AG04450 (cell line): ENCODE measurements around the gene OR51A7. TPM values are rescaled to one million over a fixed set of nuclear protein-coding genes. Genes with fewer than 3 reads are reported as not detected.
"Not testable (repeated sequence)": the region's sequence is repeated elsewhere in the genome, so short reads cannot be mapped to it uniquely, and the experiment has no call there.

Source experiments
- CTCF ChIA-PET: fragments of 300-600, 350-600 bp; formaldehyde crosslinking; extraction: SDS; loops from one replicate; lab custom pipeline; 2022; ENCODE audit warnings: antibody characterized with exemption, inconsistent platforms; lab: Charles Lee
- POLR2A ChIA-PET: fragments of 350-600 bp; formaldehyde crosslinking; extraction: SDS; loops from one replicate; lab custom pipeline; 2021; ENCODE audit warnings: antibody characterized with exemption, inconsistent platforms; lab: Yijun Ruan, JAX
- DNase-seq: peaks from one replicate; pipeline ENCODE4 v3.0.0-alpha.2; 2011; ENCODE audit warnings: low read depth, low spot score
- H3K27ac ChIP-seq: one replicate; pipeline ENCODE4 v1.5.1; 2012; ENCODE audit warnings: low read depth, low read length, control low read depth
- H3K27me3 ChIP-seq: one replicate; pipeline ENCODE4 v1.6.0; 2012; ENCODE audit warnings: low read length; ENCODE audit not compliant: control insufficient read depth, insufficient read depth
- H3K4me3 ChIP-seq: 2 replicates; pipeline ENCODE4 v1.5.1; 2011; ENCODE audit warnings: mild to moderate bottlenecking, low read depth, low read length, control low read depth
- H3K9me3 ChIP-seq: 2 replicates; pipeline ENCODE4 v1.5.1; 2012; ENCODE audit warnings: low read length; ENCODE audit not compliant: control insufficient read depth, insufficient read depth
- polyA plus RNA-seq: library from polyadenylated mRNA; depleted of rRNA; stranded (reverse); fragments of >200 nt; gene quantifications from 2 replicates; pipeline ENCODE4 v1.2.3, GENCODE V29; 2011; rRNA removed
- TF ChIP-seq, protein P1 (sequence below): IDR thresholded peaks from 2 replicates; pipeline ENCODE4 v1.5.1; 2011; ENCODE audit warnings: low read depth, low read length, control low read depth, inconsistent platforms

OR51A7 gene
- polyA plus RNA-seq, 1 experiment: not detected

DNA sequence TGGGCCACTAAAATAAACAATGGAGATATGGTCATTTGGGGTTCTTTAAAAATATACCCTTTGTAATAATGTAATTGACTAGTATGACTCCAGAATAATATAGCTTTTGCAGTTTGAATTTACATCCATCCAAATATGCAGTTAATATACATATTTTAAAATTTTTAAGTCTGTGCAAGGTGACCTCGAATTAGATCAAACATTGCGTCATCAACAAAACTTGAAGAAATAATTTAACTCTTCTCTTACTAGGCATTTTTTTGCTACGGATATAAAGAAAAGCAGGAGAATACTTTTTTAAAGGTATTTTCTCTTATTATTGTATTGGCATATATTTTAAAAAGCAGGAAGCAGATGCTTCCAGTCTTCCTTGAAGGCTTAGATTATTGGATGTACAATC is 33.2 kb downstream of the OR51A7 start:
- H3K27ac ChIP-seq: no peak overlapping the region
- no peak for DNase-seq
- no peaks in the 10 kb centered on the region for H3K27me3 ChIP-seq
- TF ChIP-seq, protein P1, sequence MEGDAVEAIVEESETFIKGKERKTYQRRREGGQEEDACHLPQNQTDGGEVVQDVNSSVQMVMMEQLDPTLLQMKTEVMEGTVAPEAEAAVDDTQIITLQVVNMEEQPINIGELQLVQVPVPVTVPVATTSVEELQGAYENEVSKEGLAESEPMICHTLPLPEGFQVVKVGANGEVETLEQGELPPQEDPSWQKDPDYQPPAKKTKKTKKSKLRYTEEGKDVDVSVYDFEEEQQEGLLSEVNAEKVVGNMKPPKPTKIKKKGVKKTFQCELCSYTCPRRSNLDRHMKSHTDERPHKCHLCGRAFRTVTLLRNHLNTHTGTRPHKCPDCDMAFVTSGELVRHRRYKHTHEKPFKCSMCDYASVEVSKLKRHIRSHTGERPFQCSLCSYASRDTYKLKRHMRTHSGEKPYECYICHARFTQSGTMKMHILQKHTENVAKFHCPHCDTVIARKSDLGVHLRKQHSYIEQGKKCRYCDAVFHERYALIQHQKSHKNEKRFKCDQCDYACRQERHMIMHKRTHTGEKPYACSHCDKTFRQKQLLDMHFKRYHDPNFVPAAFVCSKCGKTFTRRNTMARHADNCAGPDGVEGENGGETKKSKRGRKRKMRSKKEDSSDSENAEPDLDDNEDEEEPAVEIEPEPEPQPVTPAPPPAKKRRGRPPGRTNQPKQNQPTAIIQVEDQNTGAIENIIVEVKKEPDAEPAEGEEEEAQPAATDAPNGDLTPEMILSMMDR: no peak
- H3K9me3 ChIP-seq: no peaks in the 10 kb centered on the region
- CTCF ChIA-PET: no interaction called here
- POLR2A ChIA-PET: no interaction called here
- no peak overlapping the region for H3K4me3 ChIP-seq

DNA sequence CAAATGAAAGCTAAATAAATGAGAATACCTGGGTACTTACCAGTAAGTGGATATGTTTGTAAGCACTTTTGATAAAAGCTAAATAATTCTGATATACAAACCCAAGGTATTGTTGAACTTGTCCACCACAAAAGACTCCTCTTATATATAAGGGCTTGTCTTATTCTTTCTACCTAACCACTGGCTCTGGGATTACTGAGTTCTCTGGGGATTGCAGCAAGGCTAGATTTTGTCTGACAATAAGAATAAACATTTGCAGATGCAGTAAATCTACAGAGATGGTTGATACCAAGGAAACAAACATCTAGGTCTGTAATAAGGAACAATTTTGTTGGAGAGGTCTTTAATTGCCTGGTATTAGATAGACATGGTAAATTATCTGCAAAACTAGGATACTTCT is 43.9 kb downstream of the OR51A7 start, which contains the start of gene OR51A4:
Gene OR51A4 (minus strand): TSS at position 101 of the 400 bp plus-strand sequence. CDS start 505 bp downstream, outside the sequence.
- no peaks in the 10 kb centered on the region for H3K27me3 ChIP-seq
- no peak within 1 kb of the TSS for H3K4me3 ChIP-seq
- H3K9me3 ChIP-seq: no peaks in the 10 kb centered on the region
- ChIA-PET POLR2A (no interaction called here), CTCF (interaction anchor here (1.2 kb wide), 1 partner anchor 176 kb away, joined by 3 read pairs; no protein-coding TSS in a partner anchor)
- no peak within 1 kb of the TSS for H3K27ac ChIP-seq
- TF ChIP-seq, protein P1: no peak
- DNase-seq: no peak

DNA sequence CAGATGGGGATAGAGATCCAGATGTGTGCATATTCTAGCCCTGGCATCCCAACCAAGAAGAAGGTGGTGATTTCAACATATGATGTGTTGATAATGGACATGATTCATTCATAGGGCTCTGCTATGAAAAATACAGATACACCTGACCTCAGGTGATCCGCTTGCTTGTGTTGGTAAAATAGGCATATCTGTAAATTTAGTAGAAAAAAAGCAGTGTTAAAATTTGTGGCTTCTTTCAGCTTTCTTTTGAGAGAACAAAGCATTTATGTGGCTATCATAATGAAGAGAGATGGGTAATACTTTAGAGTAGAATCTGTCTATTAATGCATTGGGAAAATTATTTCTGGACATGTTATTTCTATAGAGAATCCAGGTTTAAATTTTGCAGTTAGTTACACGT is 52.0 kb downstream of the OR51A7 start, which contains the start of gene OR51A2:
Gene OR51A2 (minus strand): TSS at position 101 of the 400 bp plus-strand sequence. CDS start 0 bp downstream, at position 101.
- POLR2A ChIA-PET, H3K27ac ChIP-seq, H3K27me3 ChIP-seq, DNase-seq, CTCF ChIA-PET, H3K4me3 ChIP-seq, H3K9me3 ChIP-seq: not testable (repeated sequence)

DNA sequence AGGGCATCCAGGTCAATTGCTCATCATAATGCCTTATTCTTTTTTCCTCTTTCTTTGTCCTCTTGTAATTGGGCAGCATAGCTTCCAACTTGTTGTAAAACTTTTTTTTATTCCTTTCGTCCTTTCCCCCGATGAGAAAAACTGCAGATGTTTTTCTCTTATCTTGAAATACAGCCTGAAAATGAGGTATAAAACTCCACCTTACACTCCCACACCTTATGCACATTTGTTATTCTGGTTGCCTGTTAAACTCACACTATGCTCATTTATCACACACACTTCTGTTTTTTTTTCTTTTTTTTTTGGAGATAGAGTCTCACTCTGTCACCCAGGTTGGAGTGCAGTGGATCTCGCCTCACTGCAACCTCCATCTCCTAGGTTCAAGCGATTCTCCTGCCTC is 53.8 kb downstream of the OR51A7 start:
- DNase-seq: no peak
- ChIA-PET CTCF (no interaction called here), POLR2A (no interaction called here)
- H3K4me3 ChIP-seq: no peak overlapping the region
- TF ChIP-seq, protein P1: no peak
- no peaks in the 10 kb centered on the region for H3K27me3 ChIP-seq
- no peaks in the 10 kb centered on the region for H3K9me3 ChIP-seq
- H3K27ac ChIP-seq: no peak overlapping the region

Other genes starting within 250 kb of the OR51A7 start
- gene OR51E2, start 205.9 kb upstream of the OR51A7 start, polyA plus RNA-seq: 0.77 and 0.79 TPM in 2 replicates
- gene MMP26, start 199.0 kb upstream of the OR51A7 start, polyA plus RNA-seq: 0.07 TPM in 1 of 2 replicates, not detected in the other
- gene OR51F1, start 133.8 kb upstream of the OR51A7 start, polyA plus RNA-seq: not detected in 2 replicates
- gene OR52R1, start 99.4 kb upstream of the OR51A7 start, polyA plus RNA-seq: not detected in 2 replicates
- not detected in 2 replicates for gene OR51F2, start 82.5 kb upstream of the OR51A7 start, polyA plus RNA-seq
- not detected in 2 replicates for gene OR51S1, start 54.6 kb upstream of the OR51A7 start, polyA plus RNA-seq
- gene OR51T1, start 21.9 kb upstream of the OR51A7 start, polyA plus RNA-seq: not detected in 2 replicates
- not detected in 2 replicates for gene OR51G2, start 15.6 kb downstream of the OR51A7 start, polyA plus RNA-seq
- gene OR51G1, start 20.6 kb downstream of the OR51A7 start, polyA plus RNA-seq: not detected in 2 replicates
- gene OR51A4, start 43.8 kb downstream of the OR51A7 start, polyA plus RNA-seq: not detected in 2 replicates
- gene OR51A2, start 51.9 kb downstream of the OR51A7 start, polyA plus RNA-seq: not detected in 2 replicates
- not detected in 2 replicates for gene OR51L1, start 91.1 kb downstream of the OR51A7 start, polyA plus RNA-seq
- gene OR52J3, start 142.7 kb downstream of the OR51A7 start, polyA plus RNA-seq: not detected in 2 replicates
- not detected in 2 replicates for gene OR52E2, start 155.8 kb downstream of the OR51A7 start, polyA plus RNA-seq
- gene OR52E1, start 165.8 kb downstream of the OR51A7 start, polyA plus RNA-seq: not detected in 2 replicates
- not detected in 2 replicates for gene OR52A5, start 234.6 kb downstream of the OR51A7 start, polyA plus RNA-seq